HG03097 (cell line): ENCODE measurements around the gene RGS10.
"Not testable (repeated sequence)": the region's sequence is repeated elsewhere in the genome, so short reads cannot be mapped to it uniquely, and the experiment has no call there.

Experiments
- ATAC-seq: cut with Tn5 transposase; IDR thresholded peaks from one replicate; pipeline ENCODE4 v1.9.1; 2021; ENCODE audit not compliant: unreplicated experiment, low FRiP score

RGS10 gene

DNA sequence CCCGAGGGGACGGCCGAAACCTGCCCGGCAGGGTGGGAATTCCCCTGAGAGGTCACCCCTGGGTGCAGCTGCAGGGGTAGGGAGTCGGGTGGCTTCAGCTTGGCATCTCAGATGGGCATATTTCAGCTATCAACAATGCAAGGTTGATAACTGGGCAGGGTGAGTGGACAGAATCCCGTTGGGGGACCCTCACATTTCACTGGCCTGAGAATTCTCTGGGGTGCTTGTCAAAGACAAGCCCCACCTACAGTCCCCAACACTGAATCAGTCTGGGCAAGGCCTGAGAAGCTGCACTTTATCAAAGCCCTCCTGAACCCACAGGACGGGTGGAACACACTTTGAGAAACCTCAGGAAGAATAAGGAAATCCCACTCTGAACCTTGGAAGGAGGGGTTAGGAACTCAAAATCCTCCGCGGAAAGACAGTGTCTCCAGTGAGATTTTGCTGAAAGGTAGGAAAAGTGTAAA, 3.1 kb downstream of the RGS10 start:
- no peak for ATAC-seq

DNA sequence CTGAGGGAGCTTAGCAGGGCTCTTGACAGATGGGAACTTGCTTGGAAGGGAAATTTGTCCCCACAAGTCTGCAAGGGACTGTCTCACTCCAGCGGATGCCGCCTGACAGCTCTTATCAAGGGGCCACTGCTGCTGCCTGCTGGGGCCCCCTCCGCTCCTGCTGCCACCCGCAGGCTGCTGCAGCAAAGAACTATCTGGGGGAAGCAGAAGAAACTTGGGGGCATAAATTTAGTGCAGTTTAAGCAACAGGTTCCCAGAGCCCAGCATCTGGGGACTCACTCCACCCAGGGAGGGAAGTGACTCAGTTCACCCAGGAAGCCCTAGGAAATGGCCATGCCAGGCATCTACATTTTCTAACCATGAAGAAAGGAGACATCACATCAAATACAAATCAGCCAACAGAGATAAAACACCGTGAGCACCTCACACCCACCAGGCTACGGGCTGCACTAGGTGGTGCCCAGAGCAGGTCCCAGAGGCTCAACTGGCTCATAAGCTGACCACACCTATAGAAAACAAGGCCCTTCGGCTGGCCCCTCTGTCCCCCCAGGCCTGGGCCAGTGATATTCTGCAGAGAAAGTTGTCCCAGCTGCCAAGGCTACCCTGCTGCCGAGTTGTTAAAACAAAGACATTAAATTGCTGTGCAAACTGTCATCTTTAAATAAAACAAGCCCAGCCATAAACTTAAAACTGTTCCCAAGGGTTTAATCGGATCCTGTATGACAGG, 3.7 kb downstream of the RGS10 start:
- no peak for ATAC-seq

DNA sequence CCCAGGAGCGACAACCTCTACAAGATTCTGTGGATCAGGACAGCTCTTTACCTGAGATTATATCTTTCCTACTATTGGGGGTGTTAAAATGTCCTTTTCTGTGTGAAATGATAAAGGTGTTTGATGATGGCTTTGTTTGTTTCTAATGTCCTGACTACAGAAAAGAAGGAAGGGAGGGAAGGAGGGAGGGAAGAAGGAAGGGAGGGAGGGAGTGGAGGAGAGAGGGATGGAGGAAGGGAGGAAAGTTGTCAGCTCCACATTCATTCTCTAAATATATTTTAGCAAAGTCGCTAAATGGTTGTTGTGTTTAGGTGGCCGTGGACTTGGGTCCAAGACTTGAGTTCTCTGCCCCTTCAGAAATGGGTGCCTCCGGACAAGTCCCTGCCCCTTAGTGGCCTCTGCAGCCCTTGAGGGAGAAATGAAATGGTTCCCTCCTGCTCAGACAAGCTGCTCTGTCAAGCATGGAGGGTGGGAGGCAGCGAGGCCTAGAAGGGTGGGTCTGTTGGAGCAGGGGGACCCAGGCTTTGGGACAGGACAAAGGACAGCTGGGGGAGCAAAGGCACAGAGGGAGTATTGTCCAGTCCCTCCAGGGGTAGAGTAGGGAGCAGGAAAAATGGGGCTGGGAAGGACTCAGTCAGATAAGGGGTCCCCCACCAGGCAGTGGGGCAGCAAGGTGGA, 4.4 kb downstream of the RGS10 start:
- no peak for ATAC-seq

- ATAC-seq, result no peak
These were observed 6.0 kb downstream of the RGS10 start for GRCh38 chr10:119536508-119537025.

- ATAC-seq, result no peak
These were observed 6.5 kb downstream of the RGS10 start for GRCh38 chr10:119535837-119536507.

DNA sequence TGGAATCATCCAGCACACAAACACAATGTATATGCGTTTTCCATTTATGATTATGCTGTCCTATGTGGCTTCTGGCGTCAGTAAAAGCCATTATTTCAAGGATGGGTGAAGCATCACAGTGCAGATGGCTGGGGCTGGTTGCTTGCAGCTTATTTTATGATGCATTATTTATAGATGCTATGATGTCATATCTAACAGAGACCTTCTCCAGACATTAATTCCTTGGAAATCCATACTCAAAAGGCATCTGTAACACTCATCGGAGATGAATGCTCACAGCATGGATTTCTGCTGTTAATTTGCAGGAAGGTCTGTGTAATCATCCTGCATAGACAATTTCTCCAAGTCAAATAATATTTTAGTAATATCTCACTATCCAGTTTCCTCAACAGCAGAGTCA, 7.2 kb downstream of the RGS10 start:
- ATAC-seq, result no peak

GRCh38 chr10:119533473-119533872, 9.0 kb downstream of the RGS10 start:
- no peak for ATAC-seq

DNA sequence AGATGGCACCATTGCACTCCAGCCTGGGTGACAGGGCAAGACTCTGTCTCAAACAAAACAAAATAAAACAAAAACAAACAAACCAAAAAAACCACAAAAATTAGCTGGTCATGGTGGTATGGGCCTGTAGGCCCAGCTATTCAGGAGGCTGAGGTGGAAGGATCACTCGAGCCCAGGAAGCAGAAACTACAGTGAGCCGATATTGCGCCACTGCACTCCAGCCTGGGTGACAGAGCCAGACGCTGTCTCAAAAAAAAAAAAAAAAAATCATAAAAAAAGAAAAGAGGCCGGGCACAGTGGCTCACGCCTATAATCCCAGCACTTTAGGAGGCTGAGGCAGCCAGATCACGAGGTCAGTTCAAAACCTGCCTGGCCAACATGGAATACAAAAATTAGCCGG, 9.7 kb downstream of the RGS10 start:
- not testable (repeated sequence) for ATAC-seq

DNA sequence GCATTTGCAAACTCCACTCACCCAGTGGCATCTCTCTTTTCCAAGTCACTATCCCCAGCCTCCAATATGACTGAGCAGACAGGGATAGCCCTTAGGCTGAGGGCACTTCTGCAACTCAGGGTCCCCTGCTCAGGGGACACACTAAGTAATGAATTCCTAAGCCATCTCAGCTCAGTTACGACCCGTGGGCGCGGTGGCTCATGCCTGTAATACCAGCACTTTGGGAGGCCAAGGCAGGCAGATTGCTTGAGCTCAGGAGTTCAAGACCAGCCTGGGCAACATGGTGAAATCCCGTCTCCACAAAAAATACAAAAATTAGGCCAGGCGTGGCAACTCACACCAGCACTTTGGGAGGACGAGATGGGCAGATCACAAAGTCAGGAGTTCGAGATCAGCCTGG, 10.3 kb downstream of the RGS10 start:
- not testable (repeated sequence) for ATAC-seq

- no peak for ATAC-seq
These were observed 11.5 kb downstream of the RGS10 start for GRCh38 chr10:119531067-119531466.

DNA sequence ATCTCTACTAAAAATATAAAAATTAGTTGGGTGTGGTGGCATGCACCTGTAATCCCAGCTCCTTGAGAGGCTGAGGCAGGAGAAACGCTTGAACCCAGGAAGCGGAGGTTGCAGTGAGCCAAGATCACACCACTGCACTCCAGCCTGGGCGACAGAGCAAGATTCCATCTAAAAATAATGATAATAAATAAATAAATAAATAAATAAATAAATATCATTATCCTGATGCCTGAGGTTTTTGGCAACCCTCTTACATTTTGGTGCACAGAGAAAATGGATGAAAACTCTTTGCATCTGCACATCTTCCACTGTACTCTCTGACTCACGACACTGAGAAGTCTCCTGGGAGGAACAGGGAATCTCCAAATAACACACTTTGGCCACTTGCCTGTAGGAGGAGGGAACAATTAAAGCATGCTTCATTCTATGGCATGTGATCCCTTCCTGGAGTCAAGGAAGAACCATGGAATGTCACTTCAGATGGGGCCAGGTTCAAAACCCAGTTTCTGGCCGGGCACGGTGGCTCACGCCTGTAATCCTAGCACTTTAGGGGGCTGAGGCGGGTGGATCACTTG, 13.8 kb downstream of the RGS10 start:
- not testable (repeated sequence) for ATAC-seq

- ATAC-seq, result no peak
These were observed 15.6 kb downstream of the RGS10 start for GRCh38 chr10:119526621-119527592.

GRCh38 chr10:119526149-119526548, 16.4 kb downstream of the RGS10 start:
- ATAC-seq, result no peak

- no peak for ATAC-seq
These were observed 17.4 kb downstream of the RGS10 start for GRCh38 chr10:119525116-119525515.

DNA sequence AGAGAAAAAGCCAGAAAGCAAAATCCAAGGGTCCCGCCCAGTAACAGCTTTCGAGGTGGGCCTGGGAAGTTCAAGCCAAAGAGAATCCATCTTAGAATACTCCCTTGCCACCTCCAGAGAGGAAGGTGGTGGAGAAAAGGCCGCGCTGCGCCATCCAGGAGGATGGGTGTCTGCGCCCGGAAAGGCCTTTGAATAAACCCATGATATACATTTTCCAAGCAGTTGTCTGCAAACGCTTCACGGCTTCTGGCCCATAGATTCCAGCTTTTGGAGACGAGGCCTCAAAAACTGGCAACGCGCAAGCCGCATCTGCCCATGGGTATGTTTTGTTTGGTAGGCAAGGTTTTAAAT, 17.8 kb downstream of the RGS10 start:
- no peak for ATAC-seq

- ATAC-seq, result no peak
These were observed 18.4 kb downstream of the RGS10 start for GRCh38 chr10:119523895-119524719.

DNA sequence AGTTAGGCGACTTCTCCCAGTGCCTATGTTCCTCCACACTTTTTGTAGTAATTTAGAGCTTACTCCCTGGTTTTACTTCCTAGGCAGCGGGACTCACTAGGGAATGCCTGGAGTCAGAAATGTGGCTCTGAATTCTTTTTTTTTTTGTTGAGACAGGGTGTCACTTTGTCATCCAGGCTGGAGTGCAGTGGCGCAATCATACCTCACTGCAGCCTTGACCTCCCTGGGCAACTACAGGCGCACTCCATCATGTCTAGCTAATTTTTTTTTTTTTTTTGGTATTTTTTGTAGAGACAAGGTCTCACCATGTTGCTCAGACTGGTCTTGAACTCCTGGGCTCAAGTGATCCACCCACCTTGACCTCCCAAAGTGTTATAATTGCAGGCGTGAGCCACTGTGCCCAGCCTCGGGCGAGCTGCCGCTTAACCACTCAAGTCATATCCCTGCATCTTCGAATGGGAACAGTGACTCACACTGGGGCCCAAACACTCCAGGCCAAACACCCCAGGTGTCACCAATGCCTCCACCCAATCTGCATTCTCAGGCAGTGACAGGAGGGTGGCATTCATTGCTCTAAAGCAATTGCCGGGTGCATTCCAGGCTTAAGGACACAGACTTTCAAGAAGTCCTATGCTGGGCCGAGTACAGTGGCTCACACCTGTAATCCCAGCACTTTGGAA, 19.6 kb downstream of the RGS10 start:
- ATAC-seq, result no peak

GRCh38 chr10:119521443-119522204, 20.9 kb downstream of the RGS10 start:
- ATAC-seq, result no peak
